ENCODE results near the gene CAMLG.

GRCh38 chr5:134724872-134725271 is 13.5 kb upstream of the CAMLG start:
- TF ChIP-seq EZH2 (IDR thresholded peaks at IDR 0.05; ENCODE audit: low read length, missing control alignments) (no peak), CTCF (conservative IDR thresholded peaks at IDR 0.05 in 1 of 2, IDR thresholded peaks at IDR 0.05 in 1 of 2; ENCODE audit: low read depth in 1 of 2, low read length in 2 of 2) (no peak)

Measured in fibroblast of lung (primary cell).